ENCODE measurements around the gene LSM12.
"Not testable (repeated sequence)": the region's sequence is repeated elsewhere in the genome, so short reads cannot be mapped to it uniquely, and the experiment has no call there.

Gene LSM12

GRCh38 chr17:44053125-44053872, 13.2 kb downstream of the LSM12 start:
- no peak overlapping the region for H3K4me3 ChIP-seq (ENCODE audit: low read depth, low read length)
- no peak for TF ChIP-seq CTCF (IDR thresholded peaks at IDR 0.05; ENCODE audit: low read depth, low read length, missing control alignments)
- DNase-seq (ENCODE audit: low read depth), result no peak

GRCh38 chr17:44049294-44050060, 17.0 kb downstream of the LSM12 start:
- no peak for TF ChIP-seq CTCF (IDR thresholded peaks at IDR 0.05; ENCODE audit: low read depth, low read length, missing control alignments)
- DNase-seq (ENCODE audit: low read depth), result no peak

GRCh38 chr17:44046893-44047292, 19.6 kb downstream of the LSM12 start:
- H3K4me3 ChIP-seq (ENCODE audit: low read depth, low read length); DNase-seq (ENCODE audit: low read depth): not testable (repeated sequence)

More at GRCh38 chr17:44049294-44050060, 17.0 kb downstream of the LSM12 start:
- no peak overlapping the region for H3K4me3 ChIP-seq (ENCODE audit: low read depth, low read length)

GRCh38 chr17:44045486-44045885, 21.0 kb downstream of the LSM12 start:
- DNase-seq (ENCODE audit: low read depth), result no peak

GRCh38 chr17:44044071-44044470, 22.4 kb downstream of the LSM12 start:
- H3K4me3 ChIP-seq (ENCODE audit: low read depth, low read length), result no peak overlapping the region
- DNase-seq (ENCODE audit: low read depth), result no peak
- no peak for TF ChIP-seq CTCF (IDR thresholded peaks at IDR 0.05; ENCODE audit: low read depth, low read length, missing control alignments)

More at GRCh38 chr17:44045486-44045885, 21.0 kb downstream of the LSM12 start:
- TF ChIP-seq CTCF (IDR thresholded peaks at IDR 0.05; ENCODE audit: low read depth, low read length, missing control alignments), result no peak
- H3K4me3 ChIP-seq (ENCODE audit: low read depth, low read length), result no peak overlapping the region

- no peak for TF ChIP-seq CTCF (IDR thresholded peaks at IDR 0.05; ENCODE audit: low read depth, low read length, missing control alignments)
- H3K4me3 ChIP-seq (ENCODE audit: low read depth, low read length), result no peak overlapping the region
- DNase-seq (ENCODE audit: low read depth), result no peak
Observed at GRCh38 chr17:44043272-44043696, 23.2 kb downstream of the LSM12 start.

GRCh38 chr17:44039829-44040635, 26.4 kb downstream of the LSM12 start:
- H3K4me3 ChIP-seq (ENCODE audit: low read depth, low read length), result no peak overlapping the region
- no peak for TF ChIP-seq CTCF (IDR thresholded peaks at IDR 0.05; ENCODE audit: low read depth, low read length, missing control alignments)
- no peak for DNase-seq (ENCODE audit: low read depth)

Measured in GM12864 (cell line).